Thymus (tissue), 11 donors: ENCODE results near the gene CLEC19A. TPM values are rescaled to one million over a fixed set of nuclear protein-coding genes. Genes with fewer than 3 reads are reported as not detected.

Source experiments
- DNase-seq, 9 donors: peaks; one replicate each; pipeline ENCODE4 v3.0.0-alpha.2; 2013; ENCODE audit warnings: low spot score in 9 of 9, low read depth in 6 of 9, missing footprints in 1 of 9
- H3K27ac ChIP-seq, 2 donors: one replicate each; pipeline ENCODE4 v1.5.1; 2013; ENCODE audit warnings: control low read depth in 1 of 2, low read depth in 1 of 2, low read length in 1 of 2, mild to moderate bottlenecking in 1 of 2, moderate library complexity in 1 of 2
- H3K27me3 ChIP-seq, 2 donors: one replicate each; pipeline ENCODE4 v1.5.1; 2013; ENCODE audit warnings: low read length in 1 of 2; ENCODE audit not compliant: control insufficient read depth in 2 of 2, insufficient read depth in 1 of 2
- H3K36me3 ChIP-seq, 2 donors: one replicate each; pipeline ENCODE4 v1.5.1; 2013; ENCODE audit warnings: low read length in 1 of 2, mild to moderate bottlenecking in 1 of 2, moderate library complexity in 1 of 2; ENCODE audit not compliant: control insufficient read depth in 2 of 2, insufficient read depth in 2 of 2
- H3K4me1 ChIP-seq, 2 donors: one replicate each; pipeline ENCODE4 v1.5.1; 2013; ENCODE audit warnings: low read length in 2 of 2; ENCODE audit not compliant: control insufficient read depth in 2 of 2, insufficient read depth in 2 of 2
- H3K4me3 ChIP-seq, 2 donors: one replicate each; pipeline ENCODE4 v1.5.1; 2013; ENCODE audit warnings: low read length in 2 of 2, control low read depth in 1 of 2, mild to moderate bottlenecking in 1 of 2
- H3K9me3 ChIP-seq, 2 donors: one replicate each; pipeline ENCODE4 v1.5.1; 2013; ENCODE audit warnings: low read length in 1 of 2, mild to moderate bottlenecking in 1 of 2; ENCODE audit not compliant: control insufficient read depth in 2 of 2, insufficient read depth in 1 of 2
- WGBS: extraction: QIAGEN DNeasy Blood & Tissue Kit; methylation state at CpG from one replicate; pipeline ENCODE4 v1.1.7; 2013; 5-methylcytosine and 5-hydroxymethylcytosine counted together
- polyA plus RNA-seq: library from polyadenylated mRNA; stranded (reverse); fragments of 200-250 nt; gene quantifications from one replicate; pipeline ENCODE4 v1.2.3, GENCODE V29; 2013
- total RNA-seq: library from RNA; stranded (reverse); fragments of 120-200 nt; gene quantifications from one replicate; pipeline ENCODE4 v1.2.4, GENCODE V29; 2013
- donor health status: healthy.

The CLEC19A gene
- total and polyA plus RNA-seq, 2 donors = 0.05 to 0.09 TPM

GRCh38 chr16:19281246-19281645 lies 4.3 kb upstream of the CLEC19A start:
- DNase-seq = no peak
- no peak overlapping the region for H3K27ac ChIP-seq

DNA sequence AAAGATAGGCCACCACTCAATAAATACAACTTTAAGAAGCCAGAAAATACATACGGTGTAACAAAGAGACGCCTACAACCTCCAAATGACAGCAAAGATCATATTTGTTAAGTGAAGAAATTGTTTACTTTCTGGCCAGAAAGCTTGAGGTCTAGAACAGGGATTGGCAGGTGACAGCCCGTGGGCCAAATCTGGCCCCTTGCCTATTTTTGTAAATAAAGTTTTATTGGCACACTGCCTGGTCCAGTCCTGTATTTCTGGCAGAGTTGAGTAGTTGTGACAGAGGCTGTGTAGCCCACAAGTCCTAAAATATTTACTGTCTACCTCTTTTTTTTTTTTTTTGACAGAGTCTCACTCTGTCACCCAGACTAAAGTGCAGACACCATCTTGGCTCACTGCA lies 3.4 kb upstream of the CLEC19A start:
- Histone ChIP-seq H3K4me1 (no peaks in the 10 kb centered on the region), H3K36me3 (no peaks in the 10 kb centered on the region), H3K4me3 (no peak overlapping the region), H3K9me3 (no peaks in the 10 kb centered on the region), H3K27me3 (no peaks in the 10 kb centered on the region), H3K27ac (no peak overlapping the region)
- WGBS = 87% methylated on average over 3 of the region's 3 CpGs
- DNase-seq = no peak

More at GRCh38 chr16:19281246-19281645, 4.3 kb upstream of the CLEC19A start:
- H3K4me3 ChIP-seq = no peak overlapping the region
- H3K4me1 ChIP-seq = no peaks in the 10 kb centered on the region
- H3K27me3 ChIP-seq = no peaks in the 10 kb centered on the region
- no peaks in the 10 kb centered on the region for H3K9me3 ChIP-seq
- H3K36me3 ChIP-seq = no peaks in the 10 kb centered on the region
- WGBS = 93% methylated on average over 2 of the region's 2 CpGs

DNA sequence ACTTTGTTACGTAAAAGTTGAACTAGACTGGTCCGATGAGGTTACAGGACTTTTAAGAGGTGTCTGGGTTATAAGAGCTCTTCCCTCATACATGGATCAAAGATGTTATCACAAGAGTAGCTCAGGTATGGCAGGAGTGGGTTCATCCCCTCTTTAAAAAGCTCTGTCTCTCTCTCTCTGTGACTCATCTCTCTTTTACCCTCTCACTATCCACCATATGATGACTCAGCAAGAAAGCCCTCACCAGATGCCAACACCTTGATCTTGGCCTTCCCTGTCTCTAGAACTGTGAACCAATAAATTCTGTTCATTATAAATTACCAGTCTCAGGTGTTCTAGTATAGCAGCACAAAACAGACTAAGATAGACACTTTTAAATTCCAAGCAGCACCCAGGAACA lies 1.9 kb upstream of the CLEC19A start:
- 95% methylated on average over 2 of the region's 2 CpGs for WGBS
- Histone ChIP-seq H3K4me1 (no peaks in the 10 kb centered on the region), H3K27me3 (no peaks in the 10 kb centered on the region), H3K4me3 (no peak overlapping the region), H3K36me3 (no peaks in the 10 kb centered on the region), H3K9me3 (no peaks in the 10 kb centered on the region), H3K27ac (no peak overlapping the region)
- DNase-seq = no peak

DNA sequence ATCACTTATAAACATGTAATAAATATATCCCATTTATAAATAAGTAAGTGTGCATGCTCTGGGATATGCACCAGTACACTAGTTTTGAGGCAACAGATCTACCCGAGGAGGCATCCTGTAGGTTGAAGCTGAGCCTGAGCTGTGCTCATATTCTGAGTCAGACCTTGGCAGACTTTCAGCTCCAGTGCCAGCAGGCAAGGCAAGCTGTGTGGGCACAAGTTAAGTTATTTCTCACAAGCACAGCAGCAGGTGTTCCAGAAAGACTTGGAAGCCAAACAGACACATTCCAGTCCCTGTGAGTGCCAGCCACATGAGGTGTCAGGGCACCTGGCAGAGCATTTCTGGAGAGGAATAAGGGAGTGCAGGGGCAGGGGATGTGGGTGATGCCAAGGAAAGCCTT lies 1.3 kb upstream of the CLEC19A start:
- 87% methylated on average over 1 of the region's 1 CpG for WGBS
- Histone ChIP-seq H3K4me1 (no peaks in the 10 kb centered on the region), H3K27me3 (no peaks in the 10 kb centered on the region), H3K9me3 (no peaks in the 10 kb centered on the region), H3K27ac (no peak overlapping the region), H3K4me3 (no peak overlapping the region), H3K36me3 (no peaks in the 10 kb centered on the region)
- DNase-seq = no peak

DNA sequence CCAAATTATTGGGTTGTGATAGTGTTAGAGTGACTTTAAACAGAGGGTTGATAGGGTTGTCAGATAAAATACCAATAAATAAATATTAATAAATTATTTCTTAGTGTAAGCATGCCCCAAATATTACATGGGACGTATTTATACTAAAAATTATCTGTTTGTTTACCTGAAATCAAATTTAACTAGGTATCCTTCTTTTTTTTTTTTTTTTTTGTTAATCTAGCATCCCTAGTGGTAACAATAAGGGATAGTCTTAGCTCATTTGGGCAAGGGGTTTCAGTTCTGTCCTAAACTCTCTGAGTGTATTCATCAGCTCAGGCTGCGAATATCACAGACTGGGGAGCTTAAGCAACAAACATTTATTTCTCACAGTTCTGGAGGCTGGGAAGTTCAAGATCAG lies 1.3 kb downstream of the CLEC19A start:
- no peaks in the 10 kb centered on the region for H3K27me3 ChIP-seq
- no peak overlapping the region for H3K4me3 ChIP-seq
- 94% methylated on average over 2 of the region's 2 CpGs for WGBS
- DNase-seq = no peak
- H3K36me3 ChIP-seq = no peaks in the 10 kb centered on the region
- H3K27ac ChIP-seq = no peak overlapping the region
- no peaks in the 10 kb centered on the region for H3K4me1 ChIP-seq
- no peaks in the 10 kb centered on the region for H3K9me3 ChIP-seq

DNA sequence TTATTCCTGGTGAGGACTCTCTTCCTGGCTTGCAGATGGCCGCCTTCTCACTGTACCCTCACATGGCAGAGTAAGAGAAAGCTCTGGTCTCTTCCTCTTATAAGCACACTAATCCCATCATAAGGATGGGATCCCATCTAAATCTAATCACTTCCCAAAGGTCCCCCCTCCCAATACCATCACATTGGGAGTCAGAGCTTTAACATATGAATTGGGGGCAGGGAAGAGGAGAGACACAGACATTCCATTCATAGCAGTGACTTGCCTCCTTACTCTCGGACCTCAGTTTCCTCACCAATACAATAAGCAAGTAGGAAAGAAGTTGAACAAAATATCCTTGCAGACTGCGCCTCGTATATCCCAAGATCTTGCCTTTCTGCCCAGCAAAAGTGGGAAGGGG lies 1.7 kb downstream of the CLEC19A start:
- Histone ChIP-seq H3K4me3 (no peak overlapping the region), H3K27ac (no peak overlapping the region), H3K4me1 (no peaks in the 10 kb centered on the region), H3K9me3 (no peaks in the 10 kb centered on the region), H3K36me3 (no peaks in the 10 kb centered on the region), H3K27me3 (no peaks in the 10 kb centered on the region)
- WGBS = 91% methylated on average over 4 of the region's 4 CpGs
- no peak for DNase-seq

DNA sequence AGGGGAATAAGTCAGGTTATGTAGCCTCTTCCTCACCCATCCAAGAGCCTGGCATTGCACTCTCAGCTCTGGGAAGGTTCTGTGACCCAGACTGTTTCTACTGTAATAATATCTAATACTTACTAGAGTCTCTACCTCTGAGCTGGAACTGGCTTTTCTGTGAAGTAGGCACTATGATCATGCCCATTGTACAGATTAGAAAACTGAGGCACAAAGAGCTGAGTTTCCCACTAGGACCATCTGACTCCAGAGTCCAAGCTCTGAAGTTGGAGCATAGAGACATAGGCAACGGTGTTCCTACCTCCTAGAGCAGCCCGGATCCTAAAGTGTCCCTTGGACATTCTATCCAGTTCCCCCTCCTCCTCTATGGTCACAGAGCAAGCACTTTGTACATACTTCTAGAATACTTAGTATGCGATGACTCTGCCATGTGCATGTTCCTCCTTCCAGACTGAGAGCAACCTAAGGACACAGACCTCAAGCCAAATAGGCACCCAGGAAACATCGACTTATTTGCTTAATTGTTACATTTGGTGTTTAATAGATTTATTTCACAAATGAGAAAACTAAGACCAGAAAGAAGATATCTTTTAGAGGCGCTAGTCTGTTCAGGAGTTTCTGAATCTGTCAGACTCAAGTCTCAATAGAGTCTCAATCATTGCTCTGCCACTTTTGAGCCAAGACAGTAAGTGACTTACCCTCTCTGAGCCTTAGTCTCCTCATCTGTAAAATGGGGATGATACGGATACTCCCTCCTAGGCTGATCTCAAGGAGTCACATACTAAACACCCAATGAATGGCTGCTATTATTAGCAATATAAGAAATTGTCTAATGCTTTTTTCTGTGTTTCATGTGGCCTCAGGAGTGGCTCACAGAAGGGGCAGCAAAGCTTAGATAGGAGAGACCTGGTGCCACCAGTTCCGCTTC lies 3.6 kb downstream of the CLEC19A start:
- DNase-seq = no peak
- Histone ChIP-seq H3K27ac (no peak overlapping the region), H3K27me3 (no peaks in the 10 kb centered on the region), H3K4me3 (no peak overlapping the region), H3K9me3 (no peaks in the 10 kb centered on the region), H3K36me3 (no peaks in the 10 kb centered on the region), H3K4me1 (no peaks in the 10 kb centered on the region)
- WGBS = 87% methylated on average over 7 of the region's 7 CpGs

GRCh38 chr16:19289811-19290485 lies 4.4 kb downstream of the CLEC19A start:
- Histone ChIP-seq H3K27me3 (no peaks in the 10 kb centered on the region), H3K4me3 (no peak overlapping the region), H3K4me1 (no peaks in the 10 kb centered on the region), H3K36me3 (no peaks in the 10 kb centered on the region), H3K9me3 (no peaks in the 10 kb centered on the region), H3K27ac (no peak overlapping the region)
- 59% methylated on average over 7 of the region's 7 CpGs for WGBS
- no peak for DNase-seq

- Histone ChIP-seq H3K27ac (no peak overlapping the region), H3K4me1 (no peaks in the 10 kb centered on the region), H3K4me3 (no peak overlapping the region), H3K9me3 (no peaks in the 10 kb centered on the region), H3K36me3 (no peaks in the 10 kb centered on the region), H3K27me3 (no peaks in the 10 kb centered on the region)
- DNase-seq = no peak
- 93% methylated on average over 2 of the region's 2 CpGs for WGBS
These were observed 5.3 kb downstream of the CLEC19A start for GRCh38 chr16:19290860-19291259.
